Measurements from ENCODE around the gene LMTK3.

The LMTK3 gene

GRCh38 chr19:48497728-48498594 lies 13.7 kb downstream of the LMTK3 start:
- H3K9me3 ChIP-seq (ENCODE audit: control insufficient read depth in 5 of 5, low read length in 5 of 5) = no peaks in the 10 kb centered on the region
- peaks cover 6 to 38% (median 30%) of the 10 kb centered on the region in 5 donors for H3K27me3 ChIP-seq (ENCODE audit: control insufficient read depth in 5 of 5, insufficient read depth in 4 of 5, low read length in 5 of 5)
- peak overlapping the region in 1 of 5 donors; percentile 7 for H3K4me3 ChIP-seq (ENCODE audit: low read depth in 1 of 5, low read length in 5 of 5)
- H3K4me1 ChIP-seq (ENCODE audit: control insufficient read depth in 5 of 5, insufficient read depth in 5 of 5, low read length in 5 of 5) = peaks cover 0 to 43% (median 26%) of the 10 kb centered on the region in 5 donors
- no peak overlapping the region for H3K27ac ChIP-seq (ENCODE audit: low read depth, low read length)
- peak overlapping the region in 1 of 5 donors; percentile 35 for H3K9ac ChIP-seq (ENCODE audit: low read length in 5 of 5)
- no peaks in the 10 kb centered on the region for H3K36me3 ChIP-seq (ENCODE audit: control insufficient read depth in 5 of 5, insufficient read depth in 5 of 5, low read length in 5 of 5)

- H3K9ac ChIP-seq (ENCODE audit: low read length in 5 of 5) = no peak overlapping the region
- H3K9me3 ChIP-seq (ENCODE audit: control insufficient read depth in 5 of 5, low read length in 5 of 5) = no peaks in the 10 kb centered on the region
- peaks cover 0 to 46% (median 29%) of the 10 kb centered on the region in 5 donors for H3K4me1 ChIP-seq (ENCODE audit: control insufficient read depth in 5 of 5, insufficient read depth in 5 of 5, low read length in 5 of 5)
- no peak overlapping the region for H3K27ac ChIP-seq (ENCODE audit: low read depth, low read length)
- H3K27me3 ChIP-seq (ENCODE audit: control insufficient read depth in 5 of 5, insufficient read depth in 4 of 5, low read length in 5 of 5) = peaks cover 6 to 32% (median 23%) of the 10 kb centered on the region in 5 donors
- no peak overlapping the region for H3K4me3 ChIP-seq (ENCODE audit: low read depth in 1 of 5, low read length in 5 of 5)
- no peaks in the 10 kb centered on the region for H3K36me3 ChIP-seq (ENCODE audit: control insufficient read depth in 5 of 5, insufficient read depth in 5 of 5, low read length in 5 of 5)
These were observed 14.5 kb downstream of the LMTK3 start for GRCh38 chr19:48496959-48497727.

- Histone ChIP-seq H3K4me1 (ENCODE audit: control insufficient read depth in 5 of 5, insufficient read depth in 5 of 5, low read length in 5 of 5) (peaks cover 0 to 52% (median 32%) of the 10 kb centered on the region in 5 donors), H3K9ac (ENCODE audit: low read length in 5 of 5) (no peak overlapping the region), H3K9me3 (ENCODE audit: control insufficient read depth in 5 of 5, low read length in 5 of 5) (no peaks in the 10 kb centered on the region), H3K4me3 (ENCODE audit: low read depth in 1 of 5, low read length in 5 of 5) (no peak overlapping the region), H3K27ac (ENCODE audit: low read depth, low read length) (no peak overlapping the region), H3K36me3 (ENCODE audit: control insufficient read depth in 5 of 5, insufficient read depth in 5 of 5, low read length in 5 of 5) (no peaks in the 10 kb centered on the region), H3K27me3 (ENCODE audit: control insufficient read depth in 5 of 5, insufficient read depth in 4 of 5, low read length in 5 of 5) (peaks cover 2 to 21% (median 13%) of the 10 kb centered on the region in 5 donors)
These were observed 16.2 kb downstream of the LMTK3 start for GRCh38 chr19:48495396-48495795.

- Histone ChIP-seq H3K4me1 (ENCODE audit: control insufficient read depth in 5 of 5, insufficient read depth in 5 of 5, low read length in 5 of 5) (peaks cover 0 to 51% (median 36%) of the 10 kb centered on the region in 5 donors), H3K27me3 (ENCODE audit: control insufficient read depth in 5 of 5, insufficient read depth in 4 of 5, low read length in 5 of 5) (peaks cover 0 to 14% (median 8%) of the 10 kb centered on the region in 5 donors), H3K36me3 (ENCODE audit: control insufficient read depth in 5 of 5, insufficient read depth in 5 of 5, low read length in 5 of 5) (no peaks in the 10 kb centered on the region), H3K27ac (ENCODE audit: low read depth, low read length) (no peak overlapping the region), H3K9ac (ENCODE audit: low read length in 5 of 5) (peak overlapping the region in 4 of 5 donors; percentile 52 to 82 (median 80)), H3K9me3 (ENCODE audit: control insufficient read depth in 5 of 5, low read length in 5 of 5) (no peaks in the 10 kb centered on the region), H3K4me3 (ENCODE audit: low read depth in 1 of 5, low read length in 5 of 5) (peak overlapping the region; percentile 57 to 79 (median 67))
These were observed 17.8 kb downstream of the LMTK3 start for GRCh38 chr19:48493718-48494401.

- H3K9ac ChIP-seq (ENCODE audit: low read length in 5 of 5) = peak overlapping the region in 4 of 5 donors; percentile 46 to 81 (median 58)
These were observed 18.5 kb downstream of the LMTK3 start for GRCh38 chr19:48492925-48493717.

GRCh38 chr19:48491793-48492123 lies 19.9 kb downstream of the LMTK3 start:
- Histone ChIP-seq H3K27me3 (ENCODE audit: control insufficient read depth in 5 of 5, insufficient read depth in 4 of 5, low read length in 5 of 5) (peaks cover 0 to 9% (median 3%) of the 10 kb centered on the region in 5 donors), H3K36me3 (ENCODE audit: control insufficient read depth in 5 of 5, insufficient read depth in 5 of 5, low read length in 5 of 5) (no peaks in the 10 kb centered on the region), H3K4me1 (ENCODE audit: control insufficient read depth in 5 of 5, insufficient read depth in 5 of 5, low read length in 5 of 5) (peaks cover 0 to 36% (median 24%) of the 10 kb centered on the region in 5 donors), H3K27ac (ENCODE audit: low read depth, low read length) (no peak overlapping the region), H3K4me3 (ENCODE audit: low read depth in 1 of 5, low read length in 5 of 5) (no peak overlapping the region), H3K9me3 (ENCODE audit: control insufficient read depth in 5 of 5, low read length in 5 of 5) (no peaks in the 10 kb centered on the region), H3K9ac (ENCODE audit: low read length in 5 of 5) (no peak overlapping the region)

More at GRCh38 chr19:48492925-48493717, 18.5 kb downstream of the LMTK3 start:
- Histone ChIP-seq H3K4me3 (ENCODE audit: low read depth in 1 of 5, low read length in 5 of 5) (peak overlapping the region in 4 of 5 donors; percentile 57 to 77 (median 65)), H3K27ac (ENCODE audit: low read depth, low read length) (no peak overlapping the region), H3K4me1 (ENCODE audit: control insufficient read depth in 5 of 5, insufficient read depth in 5 of 5, low read length in 5 of 5) (peaks cover 0 to 46% (median 32%) of the 10 kb centered on the region in 5 donors), H3K9me3 (ENCODE audit: control insufficient read depth in 5 of 5, low read length in 5 of 5) (no peaks in the 10 kb centered on the region), H3K36me3 (ENCODE audit: control insufficient read depth in 5 of 5, insufficient read depth in 5 of 5, low read length in 5 of 5) (no peaks in the 10 kb centered on the region), H3K27me3 (ENCODE audit: control insufficient read depth in 5 of 5, insufficient read depth in 4 of 5, low read length in 5 of 5) (peaks cover 0 to 12% (median 4%) of the 10 kb centered on the region in 5 donors)

GRCh38 chr19:48490981-48491792 lies 20.4 kb downstream of the LMTK3 start:
- Histone ChIP-seq H3K9me3 (ENCODE audit: control insufficient read depth in 5 of 5, low read length in 5 of 5) (no peaks in the 10 kb centered on the region), H3K9ac (ENCODE audit: low read length in 5 of 5) (no peak overlapping the region), H3K27ac (ENCODE audit: low read depth, low read length) (no peak overlapping the region), H3K4me3 (ENCODE audit: low read depth in 1 of 5, low read length in 5 of 5) (no peak overlapping the region), H3K36me3 (ENCODE audit: control insufficient read depth in 5 of 5, insufficient read depth in 5 of 5, low read length in 5 of 5) (no peaks in the 10 kb centered on the region), H3K4me1 (ENCODE audit: control insufficient read depth in 5 of 5, insufficient read depth in 5 of 5, low read length in 5 of 5) (peaks cover 0 to 36% (median 24%) of the 10 kb centered on the region in 5 donors), H3K27me3 (ENCODE audit: control insufficient read depth in 5 of 5, insufficient read depth in 4 of 5, low read length in 5 of 5) (peaks cover 0 to 9% (median 4%) of the 10 kb centered on the region in 5 donors)

GRCh38 chr19:48489608-48490216 lies 21.9 kb downstream of the LMTK3 start:
- H3K4me3 ChIP-seq (ENCODE audit: low read depth in 1 of 5, low read length in 5 of 5) = no peak overlapping the region
- H3K9me3 ChIP-seq (ENCODE audit: control insufficient read depth in 5 of 5, low read length in 5 of 5) = no peaks in the 10 kb centered on the region
- H3K36me3 ChIP-seq (ENCODE audit: control insufficient read depth in 5 of 5, insufficient read depth in 5 of 5, low read length in 5 of 5) = no peaks in the 10 kb centered on the region
- H3K27me3 ChIP-seq (ENCODE audit: control insufficient read depth in 5 of 5, insufficient read depth in 4 of 5, low read length in 5 of 5) = peaks cover 0 to 9% (median 4%) of the 10 kb centered on the region in 5 donors
- no peak overlapping the region for H3K9ac ChIP-seq (ENCODE audit: low read length in 5 of 5)
- H3K4me1 ChIP-seq (ENCODE audit: control insufficient read depth in 5 of 5, insufficient read depth in 5 of 5, low read length in 5 of 5) = peaks cover 0 to 26% (median 22%) of the 10 kb centered on the region in 5 donors
- no peak overlapping the region for H3K27ac ChIP-seq (ENCODE audit: low read depth, low read length)

Measured in subcutaneous abdominal adipose tissue (tissue), 5 donors.